ENCODE measurements around the gene MMUT. TPM values are rescaled to one million over a fixed set of nuclear protein-coding genes. Genes with fewer than 3 reads are reported as not detected.
A peak's percentile ranks its signal among the peaks of the same experiment; 100 is the strongest.
"Not testable (repeated sequence)": the region's sequence is repeated elsewhere in the genome, so short reads cannot be mapped to it uniquely, and the experiment has no call there.

MMUT gene
- 10 to 100 TPM; 26.7 to 29.7 TPM for total RNA-seq
- long read RNA-seq, transcript MUT-201 (13 exons, 3,749 nt): major isoform, 52 of 80 reads
- long read RNA-seq, partial matches to known transcripts: 4 of 80 reads
- long read RNA-seq, other reads (novel, unspliced or antisense): 24 of 80 reads

GRCh38 chr6:49462927-49463611 lies at the start of gene MMUT, which contains the start of gene CENPQ:
Gene MMUT, minus strand, starts transcription at chr6:49463253. Its CDS starts 3,787 bp downstream, at chr6:49459466.
Gene CENPQ, plus strand, starts transcription at chr6:49463370. Its CDS starts 6,807 bp downstream, at chr6:49470177.
- DNase-seq (peak; percentile 94), ATAC-seq (peak; percentile 100)
- intact Hi-C loops (cut with DNase I): no loop called here

- intact Hi-C loops (cut with DNase I): no loop called here
- DNase-seq: no peak
These were observed 46.3 kb upstream of the MMUT start for GRCh38 chr6:49509342-49509741.

GRCh38 chr6:49506569-49507111 lies 43.6 kb upstream of the MMUT start:
- intact Hi-C loops (cut with DNase I): no loop called here
- DNase-seq (no peak), ATAC-seq (no peak)

More at GRCh38 chr6:49509342-49509741, 46.3 kb upstream of the MMUT start:
- ATAC-seq: no peak

DNA sequence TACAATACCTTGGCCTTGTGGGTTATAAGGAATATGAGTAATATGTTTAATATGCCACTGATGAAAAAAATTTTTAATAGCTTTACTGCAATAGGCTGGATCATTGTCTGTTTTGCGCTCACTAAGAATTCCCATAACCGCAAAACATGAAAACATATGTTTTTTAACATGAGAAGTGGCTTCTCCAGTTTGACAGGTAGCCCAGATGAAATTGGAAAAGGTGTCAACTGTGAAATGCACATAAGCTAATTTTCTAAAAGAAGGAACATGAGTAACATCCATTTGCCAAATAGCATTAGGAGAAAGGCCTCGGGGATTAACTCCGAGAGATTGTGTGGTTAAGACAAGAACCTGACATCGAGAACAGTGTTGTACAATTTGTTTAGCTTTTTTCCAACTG lies 41.6 kb upstream of the MMUT start:
- ATAC-seq (no peak), DNase-seq (no peak)
- intact Hi-C loops (cut with DNase I): no loop called here

DNA sequence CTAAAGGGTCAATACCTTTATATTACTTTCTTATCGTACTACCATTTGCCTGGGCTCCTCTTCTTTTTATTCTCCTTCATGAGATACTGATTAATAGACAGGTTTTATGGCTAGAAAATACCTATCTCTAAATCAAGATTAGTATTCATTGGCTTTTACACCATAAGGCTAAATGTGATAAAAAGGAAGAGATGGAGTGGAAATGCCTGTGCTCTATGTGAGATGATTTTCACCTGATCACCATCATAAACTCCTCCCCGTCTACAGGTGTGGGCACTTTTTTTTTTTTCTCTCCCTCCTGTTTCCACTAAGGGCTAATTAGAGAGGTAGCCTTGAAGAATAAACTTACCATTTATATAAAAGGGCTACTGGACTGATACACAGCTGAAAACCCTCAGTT lies 36.6 kb upstream of the MMUT start, which contains the start of gene GLYATL3:
TSS of gene GLYATL3 (plus strand) at position 301 of the 400 bp plus-strand sequence. CDS start 12,068 bp downstream, outside the sequence.
- intact Hi-C loops (cut with DNase I): no loop called here
- no peak for DNase-seq
- ATAC-seq: no peak

DNA sequence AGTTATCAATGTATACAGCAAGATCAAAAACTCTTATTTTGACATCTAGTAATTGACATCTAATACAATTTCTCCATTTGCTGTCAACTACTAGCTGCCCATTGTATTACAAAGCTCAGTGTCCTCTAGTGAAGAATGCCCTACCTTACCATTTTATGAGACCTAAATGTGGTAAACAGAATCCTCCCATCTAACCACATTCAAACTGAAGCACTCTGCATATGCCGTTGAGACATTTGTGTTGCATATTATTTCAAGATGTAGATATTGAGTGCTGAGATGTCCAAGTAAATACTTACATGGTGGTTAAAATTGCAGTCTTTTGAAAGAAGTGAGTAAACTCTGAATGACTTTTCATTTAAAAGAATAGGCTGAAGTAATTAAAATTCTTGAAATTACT lies 36.1 kb upstream of the MMUT start:
- no peak for DNase-seq
- intact Hi-C loops (cut with DNase I): no loop called here
- ATAC-seq: no peak

DNA sequence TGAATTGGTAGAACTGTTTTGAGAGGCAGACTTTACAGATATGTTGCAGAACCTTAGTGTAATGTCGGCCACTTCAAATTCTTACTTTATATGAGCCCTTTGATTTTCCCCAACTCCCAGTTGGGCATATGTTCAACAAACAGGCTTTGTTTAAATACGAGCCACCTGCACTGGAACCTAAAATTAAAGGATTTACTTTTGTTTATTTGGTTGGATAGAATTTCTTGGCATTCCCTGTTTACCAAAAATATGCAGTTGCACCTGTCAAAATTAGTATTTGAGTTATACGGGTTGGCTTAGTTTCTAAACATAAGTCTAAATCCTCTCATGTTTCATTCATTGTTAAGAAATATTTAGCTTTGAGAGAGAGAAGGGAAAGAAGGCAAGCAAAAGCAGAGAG lies 34.3 kb upstream of the MMUT start:
- ATAC-seq (no peak), DNase-seq (no peak)
- intact Hi-C loops (cut with DNase I): no loop called here

GRCh38 chr6:49490633-49491032 lies 27.6 kb upstream of the MMUT start:
- intact Hi-C loops (cut with DNase I): no loop called here
- no peak for ATAC-seq
- no peak for DNase-seq

- DNase-seq; ATAC-seq; intact Hi-C loops (cut with DNase I): not testable (repeated sequence)
These were observed 20.3 kb upstream of the MMUT start for GRCh38 chr6:49483380-49483779.

GRCh38 chr6:49481846-49482245 lies 18.8 kb upstream of the MMUT start:
- ATAC-seq; intact Hi-C loops (cut with DNase I); DNase-seq: not testable (repeated sequence)

DNA sequence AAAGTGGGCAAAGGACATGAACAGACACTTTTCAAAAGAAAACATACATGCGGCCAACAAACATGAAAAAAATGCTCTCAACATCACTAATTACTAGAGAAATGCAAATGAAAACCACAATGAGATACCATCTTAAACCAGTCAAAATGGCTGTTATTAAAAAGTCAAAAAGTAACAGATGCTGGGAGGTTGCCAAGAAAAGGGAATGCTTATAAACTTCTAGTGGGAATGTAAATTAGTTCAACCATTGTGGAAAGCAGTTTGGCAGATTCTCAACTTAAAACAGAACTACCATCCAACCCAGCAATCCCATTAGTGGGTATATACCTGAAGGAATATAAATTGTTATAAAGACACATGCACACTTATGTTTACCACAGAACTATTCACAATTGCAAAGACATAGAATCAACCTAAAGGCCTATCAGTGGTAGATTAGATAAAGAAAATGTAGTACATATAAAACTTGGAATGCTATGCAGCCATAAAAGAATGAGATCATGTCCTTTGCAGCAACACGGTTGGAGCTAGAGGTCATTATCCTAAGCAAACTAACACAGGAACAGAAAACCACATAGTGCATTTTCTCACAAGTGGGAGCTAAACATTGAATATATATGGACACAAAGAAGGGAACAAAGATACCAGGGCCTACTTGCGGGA lies 16.4 kb upstream of the MMUT start:
- DNase-seq: no peak
- ATAC-seq: no peak
- intact Hi-C loops (cut with DNase I): no loop called here

DNA sequence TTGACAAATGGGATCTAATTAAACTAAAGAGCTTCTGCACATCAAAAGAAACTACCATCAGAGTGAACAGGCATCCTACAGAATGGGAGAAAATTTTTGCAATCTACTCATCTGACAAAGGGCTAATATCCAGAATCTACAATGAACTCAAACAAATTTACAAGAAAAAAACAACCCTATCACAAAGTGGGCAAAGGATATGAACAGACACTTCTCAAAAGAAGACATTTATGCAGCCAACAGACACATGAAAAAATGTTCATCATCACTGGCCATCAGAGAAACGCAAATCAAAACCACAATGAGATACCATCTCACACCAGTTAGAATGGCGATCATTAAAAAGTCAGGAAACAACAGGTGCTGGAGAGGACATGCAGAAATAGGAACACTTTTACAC lies 13.5 kb upstream of the MMUT start:
- DNase-seq; ATAC-seq; intact Hi-C loops (cut with DNase I): not testable (repeated sequence)

GRCh38 chr6:49468042-49468441 lies 5.0 kb upstream of the MMUT start:
- intact Hi-C loops (cut with DNase I): no loop called here
- no peak for ATAC-seq
- DNase-seq: no peak

DNA sequence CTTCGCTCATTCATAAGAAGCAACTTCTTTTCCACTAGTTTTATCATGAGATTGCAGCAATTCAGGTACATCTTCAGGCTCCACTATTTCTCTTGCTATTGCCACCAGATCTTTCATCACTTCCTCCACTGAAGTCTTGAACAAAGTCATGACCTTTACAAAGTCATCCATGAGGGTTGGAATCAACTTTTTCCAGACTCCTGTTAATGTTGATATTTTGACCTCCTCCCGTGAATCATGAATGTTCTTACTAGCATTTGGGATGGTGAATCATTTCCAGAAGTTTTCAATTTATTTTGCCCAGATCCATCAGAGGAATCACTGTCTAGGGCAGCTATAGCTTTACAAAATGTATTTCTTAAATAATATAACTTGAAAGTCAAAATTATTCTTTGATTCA lies 1.6 kb upstream of the MMUT start:
- DNase-seq: no peak
- intact Hi-C loops (cut with DNase I): no loop called here
- ATAC-seq: no peak

- intact Hi-C loops (cut with DNase I): no loop called here
- DNase-seq: no peak
- ATAC-seq: no peak
These were observed 537 bp upstream of the MMUT start for GRCh38 chr6:49463612-49463967.

DNA sequence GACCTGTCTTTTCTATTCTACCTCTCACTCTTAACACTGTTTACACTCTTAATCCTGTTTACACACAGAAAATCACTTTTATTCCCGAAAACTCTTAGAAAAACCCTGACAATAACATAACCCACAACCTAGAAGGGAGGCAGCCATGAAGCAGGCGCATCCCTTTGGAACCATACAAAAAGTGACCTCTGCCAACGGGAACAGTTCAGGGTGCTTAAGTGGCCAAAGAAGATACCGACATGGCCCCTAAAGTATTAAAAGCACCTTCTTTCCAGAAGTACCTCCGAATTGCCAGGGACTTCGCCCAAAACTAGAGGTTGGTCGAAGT lies 490 bp downstream of the MMUT start:
- DNase-seq (no peak), ATAC-seq (peak in 1 of 2 donors; percentile 32)
- intact Hi-C loops (cut with DNase I): no loop called here

GRCh38 chr6:49462071-49462470 lies 982 bp downstream of the MMUT start:
- intact Hi-C loops (cut with DNase I): no loop called here
- DNase-seq: no peak
- ATAC-seq: no peak

- intact Hi-C loops (cut with DNase I): no loop called here
- DNase-seq: no peak
- no peak for ATAC-seq
These were observed 5.3 kb downstream of the MMUT start for GRCh38 chr6:49457771-49458170.

DNA sequence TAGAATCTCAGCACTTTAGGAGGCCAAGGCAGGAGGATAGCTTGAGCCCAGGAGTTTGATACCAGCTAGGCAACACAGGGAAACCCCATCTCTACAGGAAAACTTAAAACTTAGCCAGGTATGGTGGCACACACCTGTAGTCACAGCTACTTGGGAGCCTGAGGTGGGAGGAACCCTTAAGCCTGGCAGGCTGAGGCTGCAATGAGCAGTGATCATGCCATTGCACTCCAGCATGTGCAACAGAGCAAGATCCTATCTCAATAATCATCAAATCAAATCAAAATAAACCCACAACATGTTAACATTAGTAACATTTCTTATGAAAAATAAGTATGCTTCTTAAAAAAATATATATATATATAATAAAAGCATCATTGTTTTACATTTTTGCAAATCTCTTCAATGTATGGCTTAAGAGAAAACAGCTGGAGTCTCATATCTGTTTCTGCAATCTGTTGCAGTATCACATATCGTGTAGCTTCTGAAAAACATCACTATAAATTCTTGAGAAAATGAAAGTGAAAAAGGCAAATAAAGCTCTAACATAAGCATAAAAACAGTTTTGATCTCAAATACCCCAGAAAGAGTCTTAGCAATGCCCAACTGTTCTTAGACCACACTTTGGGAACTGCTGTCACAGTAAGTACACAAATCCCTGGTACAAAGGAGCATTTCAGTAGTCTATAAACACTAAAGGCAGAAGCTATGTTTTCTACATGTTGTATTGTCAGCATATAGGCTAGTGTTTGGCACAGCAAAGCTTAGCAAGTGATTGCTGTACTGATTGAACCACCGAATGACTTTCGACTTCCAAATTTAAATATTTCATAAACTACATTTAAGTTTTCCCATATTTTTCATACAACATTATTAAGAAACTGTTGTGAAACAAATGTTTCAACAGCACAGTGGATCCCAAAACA lies 8.0 kb downstream of the MMUT start:
- intact Hi-C loops (cut with DNase I): no loop called here
- ATAC-seq (no peak), DNase-seq (no peak)

Data from left cardiac atrium (tissue), 4 donors.